ENCODE results near the gene COL4A4.

Gene COL4A4

DNA sequence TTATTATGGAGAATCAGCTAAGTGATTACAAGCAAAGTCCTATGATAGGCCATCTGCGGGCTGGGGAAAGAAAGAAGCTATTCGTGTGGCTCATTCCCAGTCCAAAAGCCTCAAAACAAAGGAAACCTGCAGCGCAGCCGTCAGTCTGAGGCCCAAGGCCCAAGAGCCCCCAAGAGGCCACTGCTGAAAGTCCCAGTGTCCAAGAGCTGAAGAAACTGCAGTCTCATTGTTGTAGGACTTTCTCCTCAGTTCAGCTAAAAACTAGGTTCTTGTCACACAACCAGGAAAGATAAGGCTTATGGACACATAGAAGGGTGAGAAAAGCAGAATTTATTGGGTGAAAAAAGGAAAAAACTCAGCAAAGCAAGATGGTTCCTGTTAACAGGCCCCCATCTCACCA lies 185.0 kb downstream of the COL4A4 start:
- DNase-seq, result no peak

DNA sequence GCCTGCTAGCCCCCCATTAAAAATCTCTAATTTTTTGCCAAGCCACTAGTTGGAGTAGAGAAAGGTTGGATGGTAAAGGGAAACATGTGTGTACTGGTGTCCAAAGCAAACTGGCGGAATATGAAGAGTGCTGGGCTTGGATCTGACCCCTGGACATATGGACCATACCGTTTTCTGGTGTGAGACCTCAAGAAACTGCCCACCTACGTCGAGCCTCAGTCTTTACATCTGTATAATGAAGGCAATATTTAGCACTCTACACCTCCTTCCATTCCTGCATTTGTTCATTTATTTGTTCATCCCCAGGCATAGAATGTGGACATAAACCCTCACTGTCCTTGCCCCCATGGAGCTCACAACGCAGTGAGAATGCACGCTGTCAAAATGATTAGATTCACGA lies 185.7 kb downstream of the COL4A4 start:
- no peak for DNase-seq

DNA sequence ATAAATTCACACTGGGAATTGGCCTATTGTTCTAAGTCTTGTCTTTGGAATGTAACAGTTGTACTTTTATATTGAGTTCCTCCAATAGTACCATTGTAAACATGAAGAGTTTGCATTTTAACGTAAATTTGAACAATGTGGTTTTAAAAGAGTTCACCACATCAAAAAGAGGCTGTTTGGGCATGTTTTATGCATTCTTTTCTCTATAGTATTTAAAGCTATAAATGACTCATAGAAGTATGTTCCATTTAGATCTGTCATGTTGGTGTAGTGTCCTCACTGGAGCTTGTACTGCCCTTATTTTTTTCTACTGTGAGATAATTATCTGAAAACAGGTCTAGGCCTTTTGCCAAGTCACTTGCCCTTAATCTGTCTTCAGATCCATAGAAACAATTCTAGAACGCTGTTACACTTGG lies 186.2 kb downstream of the COL4A4 start:
- no peak for DNase-seq

DNA sequence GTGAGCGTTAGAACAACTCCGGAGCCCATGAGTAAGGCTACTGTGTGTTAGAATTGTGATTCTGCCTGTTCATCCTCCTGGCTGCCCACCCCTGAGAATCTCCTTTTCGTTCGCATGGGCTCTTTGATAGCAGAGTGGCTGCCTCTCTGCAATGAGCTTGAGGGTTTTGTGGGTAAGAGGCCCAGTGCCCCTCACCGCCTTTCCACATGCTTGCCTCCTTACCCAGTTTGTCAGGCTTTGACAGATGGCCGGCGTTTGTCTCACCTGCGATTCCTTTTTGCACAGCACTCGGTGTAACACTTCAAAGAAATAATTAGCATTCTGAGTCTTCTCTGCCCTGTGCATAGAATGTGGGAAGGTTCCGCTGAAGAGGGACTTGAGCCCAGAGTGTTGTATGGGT lies 190.2 kb downstream of the COL4A4 start:
- DNase-seq, result no peak

DNA sequence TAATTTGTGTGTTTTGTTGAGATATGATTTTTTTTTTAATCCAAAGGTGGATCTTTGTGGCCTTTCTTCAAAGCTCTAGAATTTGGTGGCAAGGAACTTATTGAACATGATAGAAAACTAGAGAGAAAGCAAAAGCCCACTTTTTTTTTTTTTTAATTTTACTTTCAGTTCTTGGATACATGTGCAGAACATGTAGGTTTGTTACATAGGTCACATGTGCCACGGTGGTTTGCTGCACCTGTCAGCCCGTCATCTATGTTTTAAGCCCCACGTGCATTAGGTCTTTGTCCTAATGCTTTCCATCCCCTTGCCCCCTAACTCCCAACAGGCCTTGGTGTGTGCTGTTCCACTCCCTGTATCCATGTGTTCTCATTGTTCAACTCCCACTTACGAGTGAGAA lies 192.2 kb downstream of the COL4A4 start:
- no peak for DNase-seq

DNA sequence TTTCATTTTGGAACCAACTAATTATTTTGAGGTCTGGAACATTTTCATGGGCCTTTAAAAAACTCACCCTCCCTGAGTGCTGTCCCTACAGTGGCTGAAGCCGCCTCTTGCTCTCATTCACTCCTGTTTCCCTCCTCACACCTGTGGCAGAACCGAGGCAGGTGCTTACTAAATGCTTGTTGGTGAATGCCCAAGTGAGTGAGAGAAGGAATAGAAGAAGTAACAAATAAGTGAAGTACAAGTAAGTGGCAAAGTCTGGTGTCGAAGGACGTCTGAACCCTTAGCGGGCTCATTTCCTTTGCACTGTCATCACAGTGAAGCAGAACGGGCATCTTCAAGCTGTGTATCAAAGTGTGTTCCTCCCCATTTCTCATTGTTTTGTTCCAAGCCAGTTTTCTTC lies 192.9 kb downstream of the COL4A4 start:
- DNase-seq, result no peak

DNA sequence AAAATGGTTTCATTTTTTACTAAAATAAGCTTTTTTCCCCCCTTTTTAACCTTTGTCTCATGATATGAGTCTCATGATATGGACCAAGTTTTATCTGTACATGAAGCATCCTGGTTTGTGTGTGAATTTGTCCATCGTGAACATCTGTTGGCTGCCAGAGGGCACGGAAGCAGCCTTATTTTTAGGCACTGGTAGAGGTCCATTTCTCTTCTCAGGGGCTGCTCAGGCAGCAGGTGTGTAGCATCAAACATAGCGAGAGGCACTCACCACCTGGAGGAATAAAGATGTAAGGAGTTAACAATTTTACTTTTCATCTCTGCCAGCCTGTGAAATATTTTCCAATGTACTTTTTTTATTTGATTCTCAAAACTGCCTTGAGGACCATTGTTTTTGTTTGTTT lies 193.6 kb downstream of the COL4A4 start:
- no peak for DNase-seq

DNA sequence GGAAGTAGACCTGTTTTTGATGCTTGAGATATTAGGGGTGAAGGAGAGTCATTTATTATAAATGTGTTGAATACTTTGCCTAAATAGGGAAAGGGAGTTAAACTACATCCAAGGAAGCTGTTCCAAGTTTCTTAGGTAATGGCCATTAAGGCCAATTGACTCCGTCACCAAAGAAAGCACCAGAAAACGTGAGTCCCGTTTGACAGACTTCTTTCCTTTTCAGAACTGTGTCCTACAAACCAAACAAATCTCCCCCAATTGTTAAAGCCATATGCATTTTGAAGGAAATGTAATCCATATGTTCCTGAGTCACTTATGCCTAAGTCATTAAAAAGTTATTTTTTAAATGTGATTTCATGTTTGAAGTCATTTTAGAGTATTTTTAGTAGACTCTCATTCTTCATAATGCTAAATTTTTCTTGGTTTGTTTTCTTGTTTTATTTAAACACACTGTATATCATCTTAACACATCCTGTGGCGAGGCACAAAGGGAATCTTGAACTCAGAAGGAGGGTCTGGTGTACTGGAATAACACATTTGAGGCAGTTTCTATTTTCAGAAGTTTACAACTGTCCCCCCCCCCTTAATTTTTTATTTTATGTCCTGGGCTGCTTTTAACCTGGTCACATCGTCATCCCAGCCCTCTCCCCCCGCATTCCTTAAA lies 194.5 kb downstream of the COL4A4 start:
- no peak for DNase-seq

DNA sequence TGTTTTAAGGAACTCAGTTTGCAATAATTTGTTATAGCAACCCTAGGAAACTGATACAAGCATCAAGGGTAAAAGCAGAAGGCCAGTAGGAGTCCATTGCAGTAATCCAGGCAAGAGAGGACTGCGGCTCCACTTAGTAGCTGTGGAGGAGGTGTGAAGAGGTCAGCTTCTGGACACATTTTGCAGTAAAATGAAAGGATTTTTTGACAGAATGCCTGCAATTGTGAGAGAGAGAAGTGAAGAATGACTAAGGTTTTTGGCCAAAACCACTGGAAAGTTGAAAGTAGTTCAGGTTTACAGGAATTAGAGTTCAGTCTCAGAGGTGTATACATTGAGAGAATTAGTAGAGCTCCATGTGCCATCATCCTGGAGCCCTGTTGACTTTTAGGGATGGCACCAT lies 198.6 kb downstream of the COL4A4 start:
- DNase-seq, result no peak

DNA sequence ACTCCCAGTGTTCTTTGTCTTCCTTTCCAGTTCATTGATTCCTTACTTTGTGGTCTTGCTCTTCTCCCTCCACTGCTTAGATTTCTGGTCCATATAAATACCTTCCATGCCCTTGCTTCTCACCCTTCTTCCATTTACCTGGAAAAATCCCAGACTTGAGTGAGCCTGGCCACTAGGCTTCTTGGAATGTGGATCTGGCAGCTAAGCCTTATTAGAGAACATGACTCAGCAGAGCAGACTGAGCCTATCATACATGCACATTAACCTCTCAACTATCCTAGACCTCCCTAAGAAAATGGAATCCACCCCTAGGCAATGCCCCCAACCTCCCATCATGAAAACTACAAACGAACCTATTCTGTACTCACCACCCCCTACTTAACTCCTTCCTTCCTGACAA lies 200.5 kb downstream of the COL4A4 start:
- DNase-seq, result no peak

DNA sequence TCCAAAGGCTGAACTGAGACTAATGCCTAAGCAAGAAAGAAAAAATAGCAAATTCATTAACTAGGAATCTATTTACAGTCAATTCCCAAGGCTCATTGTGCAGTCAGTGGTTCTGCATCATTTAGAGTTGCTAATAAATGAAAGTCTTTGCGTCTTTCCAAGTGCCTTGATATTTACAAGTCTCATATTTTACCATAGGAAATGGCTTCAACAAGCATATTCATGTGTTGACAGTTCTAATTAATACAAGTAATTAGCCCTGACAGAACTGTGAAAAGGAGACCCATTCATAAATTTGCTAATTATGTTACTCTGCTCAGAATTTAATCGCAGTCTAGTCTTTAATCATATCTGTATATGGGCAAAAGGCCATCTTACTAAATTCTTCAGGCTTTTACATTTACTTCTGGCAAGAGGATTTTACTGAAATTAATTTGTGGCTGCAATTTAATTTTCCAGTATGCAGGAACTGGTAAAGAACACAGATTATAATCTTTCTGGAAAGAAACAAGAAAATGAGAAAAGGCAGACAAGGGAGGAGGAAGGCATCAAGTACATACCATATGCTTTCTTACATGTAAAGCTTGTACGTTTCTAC lies 201.7 kb downstream of the COL4A4 start:
- no peak for DNase-seq

DNA sequence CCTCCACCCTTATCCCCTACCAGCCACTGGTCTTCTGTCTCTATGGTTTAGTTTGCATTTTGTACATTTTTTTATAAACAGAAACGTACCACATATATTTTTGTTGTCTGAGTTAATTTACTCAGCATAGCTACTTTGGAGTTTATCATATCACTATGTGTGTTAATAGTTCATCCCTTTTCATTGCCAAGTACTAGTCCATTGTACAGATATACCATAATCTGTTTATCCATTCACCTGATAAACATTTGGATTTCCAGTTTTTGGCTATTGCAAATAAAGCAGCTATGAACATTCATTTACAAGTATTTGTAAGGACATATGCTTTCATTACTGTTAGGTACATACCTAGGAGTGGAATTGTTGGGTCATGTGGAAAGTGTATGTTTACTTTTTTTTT lies 204.6 kb downstream of the COL4A4 start:
- no peak for DNase-seq

DNA sequence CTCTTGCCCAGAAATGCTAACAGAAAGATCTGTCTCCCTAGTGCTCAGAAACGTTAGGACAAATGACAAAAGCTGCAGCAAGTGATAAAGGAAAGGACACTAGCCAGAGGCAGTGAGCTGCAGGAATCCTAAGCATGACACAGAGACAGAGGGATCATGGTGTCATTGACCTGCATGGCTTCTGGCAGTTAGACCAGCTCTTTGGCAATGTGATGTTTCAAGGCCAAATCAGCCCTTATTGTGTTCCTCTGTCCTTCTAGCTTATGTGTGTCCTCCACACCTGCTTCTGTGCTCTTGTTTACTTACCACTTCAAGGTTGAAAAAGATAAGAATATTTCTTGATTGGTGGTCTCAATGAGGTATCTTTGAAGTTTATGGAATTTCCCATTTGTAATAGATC lies 207.3 kb downstream of the COL4A4 start:
- DNase-seq, result no peak

DNA sequence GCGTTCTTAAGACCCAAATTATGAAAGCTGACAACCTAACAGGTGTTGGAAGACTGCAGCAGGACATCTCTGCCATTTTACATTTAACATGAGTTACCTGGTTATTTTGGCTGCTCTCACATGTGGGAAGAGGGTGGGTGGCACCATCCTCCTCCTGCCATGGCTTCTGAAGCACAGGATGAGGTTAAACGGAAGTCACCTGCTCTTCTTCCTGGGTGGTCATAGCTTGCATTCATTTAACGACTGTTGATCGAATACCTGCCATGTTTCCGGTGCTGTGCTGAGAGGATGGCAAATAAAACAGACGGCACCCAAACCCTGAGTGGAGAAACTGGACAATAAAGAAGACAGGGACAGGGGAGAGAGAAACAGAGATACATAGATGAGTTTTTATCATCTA lies 210.2 kb downstream of the COL4A4 start:
- DNase-seq, result no peak

DNA sequence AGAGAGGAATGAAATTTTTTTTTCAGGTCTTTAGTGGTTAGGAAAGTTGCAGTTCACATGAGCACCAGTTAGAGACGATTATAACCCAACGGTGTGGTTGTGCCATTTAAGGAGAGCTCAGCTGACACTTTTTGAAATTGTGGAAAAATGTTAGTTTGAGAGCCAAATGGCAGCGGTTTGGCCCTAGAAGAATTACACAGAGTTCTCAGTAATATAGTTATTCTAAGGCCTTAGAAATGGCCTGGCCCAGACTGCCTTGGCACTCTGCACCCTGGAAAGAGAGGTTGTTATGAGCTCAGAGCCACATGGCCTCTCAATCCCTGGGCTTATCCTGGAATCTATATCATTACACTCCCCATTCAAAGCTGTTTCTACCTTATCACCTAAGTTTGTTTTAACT lies 210.8 kb downstream of the COL4A4 start:
- DNase-seq, result no peak
